GM19351 (cell line): Measurements from ENCODE around the gene PRICKLE3.
"Not testable (repeated sequence)": the region's sequence is repeated elsewhere in the genome, so short reads cannot be mapped to it uniquely, and the experiment has no call there.

ENCODE experiments used
- ATAC-seq: cut with Tn5 transposase; IDR thresholded peaks from one replicate; pipeline ENCODE4 v1.9.1; 2021; ENCODE audit warnings: mild to moderate bottlenecking, moderate library complexity; ENCODE audit not compliant: unreplicated experiment

PRICKLE3 gene

DNA sequence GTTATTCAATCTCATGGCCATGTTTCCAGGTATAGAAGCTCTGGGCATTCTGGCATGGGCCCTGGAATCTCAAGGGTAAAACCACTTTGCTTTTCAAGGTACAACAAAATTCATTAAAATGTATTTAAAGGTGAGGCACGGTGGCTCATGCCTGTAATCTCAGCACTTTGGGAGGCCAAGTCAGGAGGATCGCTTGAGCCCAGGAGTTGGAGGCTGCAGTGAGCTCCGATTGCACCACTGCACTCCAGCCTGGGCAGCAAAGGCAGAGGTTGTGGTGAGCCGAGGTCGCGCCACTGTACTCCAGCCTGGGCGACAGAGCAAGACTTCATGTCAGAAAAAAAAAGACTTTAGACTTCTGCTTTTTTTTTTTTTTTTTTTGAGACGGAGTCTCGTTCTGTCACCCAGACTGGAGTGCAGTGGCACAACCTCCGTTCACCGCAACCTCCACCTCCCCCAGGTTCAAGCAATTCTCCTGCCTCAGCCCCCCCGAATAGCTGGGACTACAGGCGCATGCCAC is 58.4 kb downstream of the PRICKLE3 start:
- ATAC-seq = not testable (repeated sequence)
